H1 (cell line): ENCODE data around the gene TMEM117. TPM values are rescaled to one million over a fixed set of nuclear protein-coding genes. Genes with fewer than 3 reads are reported as not detected.

Source experiments
- CTCF ChIA-PET: fragments of 300-600 bp; sonication (Branson Sonifier 250); formaldehyde crosslinking; loops from one replicate; lab custom pipeline; 2021; ENCODE audit not compliant: partially characterized antibody; lab: Charles Lee
- POLR2A ChIA-PET: fragments of 300-600 bp; sonication (Branson Sonifier 250); formaldehyde crosslinking; loops from one replicate; lab custom pipeline; 2021; ENCODE audit warnings: inconsistent platforms; ENCODE audit not compliant: partially characterized antibody; lab: Charles Lee
- DNase-seq, 2 experiments: peaks; one replicate each; pipeline versions ENCODE4 v3.0.0 to v3.0.0-alpha.2; 2010 to 2022; ENCODE audit warnings: low spot score in 2 of 2, low read depth in 1 of 2, mixed read lengths in 1 of 2
- FAIRE-seq: peaks from 2 replicates; lab custom pipeline; 2011; peaks lifted over from hg19 to GRCh38; lab: Jason Lieb, UNC
- H2AFZ ChIP-seq: 2 replicates; pipeline ENCODE4 v1.8.1; 2012; ENCODE audit warnings: low read length, inconsistent platforms
- H2AK5ac ChIP-seq: 2 replicates; pipeline ENCODE4 v1.6.1; 2013; ENCODE audit warnings: low read depth, low read length
- H2BK120ac ChIP-seq: replicated peaks from 2 replicates; pipeline ENCODE3; 2013; ENCODE audit warnings: low read depth, low read length, inconsistent platforms
- H2BK12ac ChIP-seq: 2 replicates; pipeline ENCODE4 v1.6.1; 2013; ENCODE audit warnings: low read depth, low read length
- H2BK15ac ChIP-seq: 2 replicates; pipeline ENCODE4 v1.6.1; 2013; ENCODE audit warnings: low read length
- H2BK20ac ChIP-seq: 2 replicates; pipeline ENCODE4 v1.6.1; 2013; ENCODE audit warnings: low read length
- H2BK5ac ChIP-seq: 2 replicates; pipeline ENCODE4 v1.6.1; 2013; ENCODE audit warnings: low read depth, low read length
- H3K14ac ChIP-seq: 2 replicates; pipeline ENCODE4 v1.6.1; 2013; ENCODE audit warnings: inconsistent platforms; ENCODE audit not compliant: insufficient read length
- H3K18ac ChIP-seq: 2 replicates; pipeline ENCODE4 v1.6.1; 2013; ENCODE audit warnings: low read length; ENCODE audit errors: extremely low read depth
- H3K23ac ChIP-seq: 2 replicates; pipeline ENCODE4 v1.6.1; 2013; ENCODE audit warnings: inconsistent platforms; ENCODE audit not compliant: insufficient read length
- H3K23me2 ChIP-seq: 2 replicates; pipeline ENCODE4 v1.6.1; 2013; ENCODE audit warnings: low read depth, low read length
- H3K27ac ChIP-seq: 2 replicates; pipeline ENCODE4 v1.6.1; 2011; ENCODE audit warnings: low read depth, low read length, inconsistent platforms
- H3K27me3 ChIP-seq, 4 experiments: replicated peaks in 1 of 4; 1 replicate in 1 of 4; 2 replicates in 3 of 4; pipeline versions ENCODE4 v1.6.1 to v1.8.1; 2011 to 2013; ENCODE audit warnings: low read length in 3 of 4, mild to moderate bottlenecking in 3 of 4, inconsistent platforms in 2 of 4, mixed read lengths in 2 of 4, moderate library complexity in 1 of 4; ENCODE audit not compliant: control insufficient read depth in 3 of 4, insufficient read depth in 3 of 4; ENCODE audit errors: extremely low read depth in 1 of 4
- H3K36me3 ChIP-seq, 4 experiments: 2 replicates each; pipeline versions ENCODE4 v1.6.1 to v1.8.1; 2011 to 2013; ENCODE audit warnings: mild to moderate bottlenecking in 4 of 4, low read length in 3 of 4, moderate library complexity in 2 of 4, control low read depth in 1 of 4, inconsistent platforms in 1 of 4; ENCODE audit not compliant: insufficient read depth in 4 of 4, control insufficient read depth in 2 of 4
- H3K4ac ChIP-seq: replicated peaks from 2 replicates; pipeline ENCODE3; 2013; ENCODE audit warnings: low read length, low read depth, mixed read lengths, inconsistent platforms; ENCODE audit not compliant: insufficient read length
- H3K4me1 ChIP-seq, 4 experiments: replicated peaks in 1 of 4; 1 replicate in 1 of 4; 2 replicates in 3 of 4; pipeline versions ENCODE4 v1.6.1 to v1.8.1; 2011 to 2013; ENCODE audit warnings: low read length in 3 of 4, inconsistent platforms in 2 of 4, mixed read lengths in 1 of 4; ENCODE audit not compliant: insufficient read depth in 4 of 4, control insufficient read depth in 3 of 4
- H3K4me2 ChIP-seq, 2 experiments: 2 replicates each; pipeline versions ENCODE4 v1.6.1 to v1.8.1; 2011 to 2013; ENCODE audit warnings: low read depth in 2 of 2, low read length in 2 of 2, control low read depth in 1 of 2, inconsistent platforms in 1 of 2, mild to moderate bottlenecking in 1 of 2; ENCODE audit not compliant: insufficient read depth in 1 of 2
- H3K4me3 ChIP-seq, 4 experiments: fragments of 200-600, 300-600 bp in 1 of 4; sonication (generic), shearing (Covaris generic), sonication (Bioruptor Twin) in 1 of 4; 2 replicates each; pipeline versions ENCODE4 v1.5.1 to v1.8.1; 2011 to 2016; ENCODE audit warnings: low read length in 4 of 4, low read depth in 3 of 4, control low read depth in 2 of 4, inconsistent platforms in 2 of 4, mild to moderate bottlenecking in 2 of 4, mixed read lengths in 1 of 4, moderate library complexity in 1 of 4; ENCODE audit not compliant: insufficient read depth in 2 of 4; ENCODE audit errors: extremely low read depth in 1 of 4
- H3K56ac ChIP-seq: replicated peaks from 2 replicates; pipeline ENCODE3; 2013; ENCODE audit warnings: low read depth, mild to moderate bottlenecking, mixed read lengths, low read length, inconsistent platforms; ENCODE audit not compliant: insufficient read length
- H3K79me1 ChIP-seq: 2 replicates; pipeline ENCODE4 v1.6.1; 2013; ENCODE audit warnings: low read depth, low read length, control low read depth
- H3K79me2 ChIP-seq, 2 experiments: 2 replicates each; pipeline versions ENCODE4 v1.6.1 to v1.8.1; 2012 to 2013; ENCODE audit warnings: low read length in 2 of 2, mild to moderate bottlenecking in 2 of 2, inconsistent platforms in 1 of 2; ENCODE audit not compliant: insufficient read depth in 2 of 2, control insufficient read depth in 1 of 2
- H3K9ac ChIP-seq, 4 experiments: replicated peaks in 1 of 4; 1 replicate in 1 of 4; 2 replicates in 3 of 4; pipeline versions ENCODE4 v1.6.1 to v1.8.1; 2011 to 2013; ENCODE audit warnings: low read depth in 3 of 4, low read length in 3 of 4, control low read depth in 2 of 4, mild to moderate bottlenecking in 2 of 4, moderate library complexity in 2 of 4, inconsistent platforms in 1 of 4; ENCODE audit errors: extremely low read depth in 1 of 4
- H3K9me3 ChIP-seq, 2 experiments: 2 replicates each; pipeline versions ENCODE4 v1.6.1 to v1.8.1; 2012 to 2013; ENCODE audit warnings: mild to moderate bottlenecking in 2 of 2, moderate library complexity in 2 of 2, control low read depth in 1 of 2, inconsistent platforms in 1 of 2, low read depth in 1 of 2, low read length in 1 of 2, mixed read lengths in 1 of 2; ENCODE audit not compliant: insufficient read depth in 2 of 2
- H4K20me1 ChIP-seq, 2 experiments: replicated peaks in 1 of 2; 2 replicates each; pipeline versions ENCODE3 to v1.8.1; 2011 to 2013; ENCODE audit warnings: inconsistent platforms in 2 of 2, low read length in 2 of 2, mild to moderate bottlenecking in 1 of 2; ENCODE audit not compliant: insufficient read depth in 2 of 2, control insufficient read depth in 1 of 2
- H4K5ac ChIP-seq: 2 replicates; pipeline ENCODE4 v1.6.1; 2013; ENCODE audit warnings: low read length, low read depth, mixed read lengths, inconsistent platforms; ENCODE audit not compliant: insufficient read length
- H4K8ac ChIP-seq: 2 replicates; pipeline ENCODE4 v1.8.0; 2013; ENCODE audit warnings: mild to moderate bottlenecking, moderate library complexity, low read length, inconsistent platforms; ENCODE audit not compliant: insufficient read depth; ENCODE audit errors: extremely low read depth
- H4K91ac ChIP-seq: replicated peaks from 2 replicates; pipeline ENCODE3; 2013; ENCODE audit warnings: low read length, mixed read lengths, inconsistent platforms; ENCODE audit not compliant: insufficient read length
- CTCF ChIP-seq, 3 experiments: IDR thresholded peaks; 1 replicate in 2 of 3; 2 replicates in 1 of 3; pipeline versions ENCODE4 v1.5.1 to v1.6.1; 2011; ENCODE audit warnings: low read length in 3 of 3, mild to moderate bottlenecking in 3 of 3, inconsistent platforms in 2 of 3, low read depth in 1 of 3, moderate library complexity in 1 of 3; ENCODE audit not compliant: insufficient read depth in 1 of 3; ENCODE audit errors: control extremely low read depth in 1 of 3
- RAD21 ChIP-seq, 2 experiments: IDR thresholded peaks in 1 of 2; conservative IDR thresholded peaks in 1 of 2; 2 replicates each; pipeline ENCODE4 v1.6.1; 2011; ENCODE audit warnings: low read depth in 2 of 2, low read length in 2 of 2, improper control_type of control experiment in 1 of 2, inconsistent platforms in 1 of 2, mild to moderate bottlenecking in 1 of 2, moderate library complexity in 1 of 2
- RBBP5 ChIP-seq: IDR thresholded peaks from 2 replicates; pipeline ENCODE4 v1.7.1; 2012; ENCODE audit warnings: low read depth, mild to moderate bottlenecking, inconsistent platforms, low read length, moderate library complexity, borderline replicate concordance
- WGBS, 2 experiments: shearing (Covaris generic) in 1 of 2; methylation state at CpG; one replicate each; pipeline versions ENCODE4 v1.1.6 to v1.1.7; 2013 to 2015; ENCODE audit warnings: low lambda C conversion rate in 2 of 2, mixed read lengths in 2 of 2, inconsistent platforms in 1 of 2, low coverage in 1 of 2, missing lambda C conversion rate in 1 of 2; ENCODE audit not compliant: insufficient replicate concordance in 2 of 2, insufficient coverage in 1 of 2, insufficient read length in 1 of 2; ENCODE audit errors: extremely low coverage in 1 of 2, missing lambda C conversion rate in 1 of 2; 5-methylcytosine and 5-hydroxymethylcytosine counted together
- polyA plus RNA-seq, 7 experiments: library from polyadenylated mRNA; depleted of rRNA in 3 of 7; stranded (reverse) in 5 of 7; unstranded in 2 of 7; fragments of >200 nt in 5 of 7; fragments of 200-250 nt in 2 of 7; gene quantifications; 1 replicate in 5 of 7; 2 replicates in 1 of 7; 4 replicates in 1 of 7; pipeline versions ENCODE4 v1.2.1 to v1.2.3, GENCODE V29; 2011 to 2013; ENCODE audit warnings: missing spikeins in 2 of 7, mixed read lengths in 2 of 7
- total RNA-seq: library from RNA; stranded (reverse); fragmentation: NEBNext Ultra II Directional; extraction: Animal tissue kit (Norgen Biotek cat#: 25700); gene quantifications from 2 replicates; pipeline ENCODE4 v1.2.1, GENCODE V29; 2021

TMEM117 gene
- total and polyA plus RNA-seq, 2 of the 8 experiments (the other 6 are each of a cell fraction or from before 2014, with no cell fraction given), result 0.80 to 1.4 TPM

- no peaks in the 10 kb centered on the region for H3K9me3 ChIP-seq
- H2AK5ac ChIP-seq, result no peak overlapping the region
- no peak overlapping the region for H2BK5ac ChIP-seq
- no peaks in the 10 kb centered on the region for H3K79me1 ChIP-seq
- FAIRE-seq, result no peak
- no peaks in the 10 kb centered on the region; the same call in 1 of the 2 replicates for H3K23me2 ChIP-seq
- H4K8ac ChIP-seq, result no peak overlapping the region
- peak in 1 of 2 experiments; percentile 32; a peak in 2 of 4 replicates for TF ChIP-seq RAD21 (IDR thresholded peaks at IDR 0.05 in 1 of 2, conservative IDR thresholded peaks at IDR 0.05 in 1 of 2; ENCODE audit: low read depth in 2 of 2, low read length in 2 of 2)
- TF ChIP-seq CTCF (IDR thresholded peaks at IDR 0.05; ENCODE audit: control extremely low read depth in 1 of 3, insufficient read depth in 1 of 3, low read depth in 1 of 3, low read length in 3 of 3), result peak; percentile 19 to 39 (median 30)
- no peak for TF ChIP-seq RBBP5
- H3K9ac ChIP-seq, result no peak overlapping the region
- WGBS, 2 experiments, result 86% methylated on average over 2 of the region's 2 CpGs; no CpG with 5 or more reads in 1 of the 2 experiments
- no peak overlapping the region for H4K5ac ChIP-seq
- ChIA-PET POLR2A (no interaction called here), CTCF (interaction anchor here (0.8 to 3.3 kb wide), 8 partner anchors 8 to 1145 kb away, joined by 3 to 12 read pairs (median 4); no protein-coding TSS in a partner anchor)
- H3K4me2 ChIP-seq, result no peak overlapping the region
- H3K56ac ChIP-seq, result no peak overlapping the region
- no peaks in the 10 kb centered on the region for H3K36me3 ChIP-seq
- H3K4me1 ChIP-seq, result no peaks in the 10 kb centered on the region
- H2BK120ac ChIP-seq, result no peak overlapping the region
- H4K20me1 ChIP-seq, result no peaks in the 10 kb centered on the region
- H3K4ac ChIP-seq, result no peak overlapping the region
- H3K23ac ChIP-seq, result no peak overlapping the region
- no peak overlapping the region for H3K18ac ChIP-seq
- H2AFZ ChIP-seq, result no peak overlapping the region
- H2BK12ac ChIP-seq, result no peak overlapping the region
- no peak overlapping the region for H2BK15ac ChIP-seq
- H2BK20ac ChIP-seq, result no peak overlapping the region
- no peak overlapping the region for H3K14ac ChIP-seq
- no peak overlapping the region for H3K4me3 ChIP-seq
- no peak overlapping the region for H4K91ac ChIP-seq
- H3K79me2 ChIP-seq, result no peaks in the 10 kb centered on the region
- no peak overlapping the region for H3K27ac ChIP-seq
- no peak for DNase-seq
- no peaks in the 10 kb centered on the region for H3K27me3 ChIP-seq
Measured at GRCh38 chr12:43937947-43938346, 102.1 kb downstream of the TMEM117 start.
